ENCODE measurements around the gene GRID1.

GRID1 gene

GRCh38 chr10:86159797-86160196 lies 206.8 kb downstream of the GRID1 start:
- no peak for DNase-seq

GRCh38 chr10:86155054-86155921 lies 211.3 kb downstream of the GRID1 start:
- no peak for DNase-seq

GRCh38 chr10:86153751-86154150 lies 212.8 kb downstream of the GRID1 start:
- no peak for DNase-seq

- DNase-seq: no peak
Measured at GRCh38 chr10:86152911-86153310, 213.7 kb downstream of the GRID1 start.

GRCh38 chr10:86152354-86152753 lies 214.2 kb downstream of the GRID1 start:
- DNase-seq: no peak

- no peak for DNase-seq
Measured at GRCh38 chr10:86151613-86152012, 215.0 kb downstream of the GRID1 start.

- DNase-seq: no peak
Measured at GRCh38 chr10:86149257-86149656, 217.3 kb downstream of the GRID1 start.

GRCh38 chr10:86148117-86148516 lies 218.5 kb downstream of the GRID1 start:
- DNase-seq: no peak

- DNase-seq: no peak
Measured at GRCh38 chr10:86144301-86144700, 222.3 kb downstream of the GRID1 start.

- no peak for DNase-seq
Measured at GRCh38 chr10:86141896-86142295, 224.7 kb downstream of the GRID1 start.

- DNase-seq: no peak
Measured at GRCh38 chr10:86139066-86139657, 227.4 kb downstream of the GRID1 start.

- no peak for DNase-seq
Measured at GRCh38 chr10:86138551-86139065, 228.0 kb downstream of the GRID1 start.

- DNase-seq: no peak
Measured at GRCh38 chr10:86137561-86137960, 229.0 kb downstream of the GRID1 start.

- no peak for DNase-seq
Measured at GRCh38 chr10:86136934-86137333, 229.7 kb downstream of the GRID1 start.

GRCh38 chr10:86135191-86135590 lies 231.4 kb downstream of the GRID1 start:
- no peak for DNase-seq

GRCh38 chr10:86130737-86131475 lies 235.7 kb downstream of the GRID1 start:
- DNase-seq: no peak

GRCh38 chr10:86130041-86130440 lies 236.6 kb downstream of the GRID1 start:
- no peak for DNase-seq

- DNase-seq: no peak
Measured at GRCh38 chr10:86128360-86128759, 238.2 kb downstream of the GRID1 start.

GRCh38 chr10:86127274-86127819 lies 239.2 kb downstream of the GRID1 start:
- no peak for DNase-seq

GRCh38 chr10:86124734-86125133 lies 241.9 kb downstream of the GRID1 start:
- DNase-seq: no peak

- no peak for DNase-seq
Measured at GRCh38 chr10:86123715-86124114, 242.9 kb downstream of the GRID1 start.

- no peak for DNase-seq
Measured at GRCh38 chr10:86123304-86123703, 243.3 kb downstream of the GRID1 start.

GRCh38 chr10:86122646-86123045 lies 243.9 kb downstream of the GRID1 start:
- DNase-seq: no peak
